ENCODE data around the gene MARS1. TPM values are rescaled to one million over a fixed set of nuclear protein-coding genes. Genes with fewer than 3 reads are reported as not detected.

The MARS1 gene
- 443 and 500 TPM in 2 replicates for total RNA-seq (2014; rRNA removed; shearing (Covaris generic))

GRCh38 chr12:57487597-57488401, at the start of gene MARS1:
Gene MARS1 (plus strand): TSS chr12:57488068. CDS start chr12:57488091, 23 bp downstream.

GRCh38 chr12:57454566-57455373, 33.1 kb upstream of the MARS1 start, which contains the start of gene INHBE:
Gene INHBE (plus strand): TSS chr12:57455307. CDS start chr12:57455537, 230 bp downstream.

GRCh38 chr12:57459750-57460467, 28.0 kb upstream of the MARS1 start, which contains the start of gene GLI1:
Gene GLI1 (plus strand): TSS chr12:57459785. CDS start chr12:57463692, 3,907 bp downstream.

GRCh38 chr12:57479376-57480115, 8.3 kb upstream of the MARS1 start, which contains the start of gene ARHGAP9:
Gene ARHGAP9 (minus strand): TSS chr12:57479866. CDS start chr12:57479406, 460 bp downstream.

GRCh38 chr12:57520053-57520818, 32.4 kb downstream of the MARS1 start, which contains the start of gene DDIT3:
Gene DDIT3 (minus strand): TSS chr12:57520514. CDS start chr12:57517406, 3,108 bp downstream.

GRCh38 chr12:57522011-57522886, 34.4 kb downstream of the MARS1 start, which contains the start of gene MBD6:
Gene MBD6 (plus strand): TSS chr12:57522824. CDS start chr12:57524304, 1,480 bp downstream.

GRCh38 chr12:57546438-57547287, 58.8 kb downstream of the MARS1 start, which contains the start of gene DCTN2:
Gene DCTN2 (minus strand): TSS chr12:57547192. CDS start chr12:57547063, 129 bp downstream.

GRCh38 chr12:57549909-57550640, 62.2 kb downstream of the MARS1 start, which contains the start of gene KIF5A:
Gene KIF5A (plus strand): TSS chr12:57550044. CDS start chr12:57550272, 228 bp downstream.

Small RNA genes within 50 kb of the gene (small RNA-seq; reads per million reads assigned to genes)
- gene MIR616: not detected

Other genes with a start within 250 kb of the MARS1 start
- gene STAC3, start 236.9 kb upstream of the MARS1 start, total RNA-seq (2014; rRNA removed; shearing (Covaris generic)): 1.1 and 2.0 TPM in 2 replicates
- gene R3HDM2, start 57.0 kb upstream of the MARS1 start, total RNA-seq (2014; rRNA removed; shearing (Covaris generic)): 23.2 and 30.1 TPM in 2 replicates
- gene INHBC, start 53.3 kb upstream of the MARS1 start, total RNA-seq (2014; rRNA removed; shearing (Covaris generic)): not detected in 2 replicates
- gene INHBE, start 32.8 kb upstream of the MARS1 start, total RNA-seq (2014; rRNA removed; shearing (Covaris generic)): 4.3 and 4.9 TPM in 2 replicates
- gene GLI1, start 28.3 kb upstream of the MARS1 start, total RNA-seq (2014; rRNA removed; shearing (Covaris generic)): 0.30 and 0.90 TPM in 2 replicates
- 2.2 and 6.4 TPM in 2 replicates for gene ARHGAP9, start 8.2 kb upstream of the MARS1 start, total RNA-seq (2014; rRNA removed; shearing (Covaris generic))
- gene DDIT3, start 32.4 kb downstream of the MARS1 start, total RNA-seq (2014; rRNA removed; shearing (Covaris generic)): 58.1 and 66.1 TPM in 2 replicates
- gene MBD6, start 34.8 kb downstream of the MARS1 start, total RNA-seq (2014; rRNA removed; shearing (Covaris generic)): 13.7 and 25.7 TPM in 2 replicates
- 75.2 and 76.3 TPM in 2 replicates for gene DCTN2, start 59.1 kb downstream of the MARS1 start, total RNA-seq (2014; rRNA removed; shearing (Covaris generic))
- gene KIF5A, start 62.0 kb downstream of the MARS1 start, total RNA-seq (2014; rRNA removed; shearing (Covaris generic)): 0.41 and 0.58 TPM in 2 replicates
- gene PIP4K2C, start 103.1 kb downstream of the MARS1 start, total RNA-seq (2014; rRNA removed; shearing (Covaris generic)): 23.7 and 30.1 TPM in 2 replicates
- gene DTX3, start 116.8 kb downstream of the MARS1 start, total RNA-seq (2014; rRNA removed; shearing (Covaris generic)): 28.2 and 32.4 TPM in 2 replicates
- gene ARHGEF25, start 123.4 kb downstream of the MARS1 start, total RNA-seq (2014; rRNA removed; shearing (Covaris generic)): 22.6 and 46.8 TPM in 2 replicates
- 25.6 and 26.7 TPM in 2 replicates for gene B4GALNT1, start 145.1 kb downstream of the MARS1 start, total RNA-seq (2014; rRNA removed; shearing (Covaris generic))
- 135 and 140 TPM in 2 replicates for gene OS9, start 206.1 kb downstream of the MARS1 start, total RNA-seq (2014; rRNA removed; shearing (Covaris generic))